ENCODE measurements around the gene ZNF280C.

Gene ZNF280C

GRCh38 chrX:130228871-130229270 lies 39.8 kb downstream of the ZNF280C start:
- H3K36me3 Mint-ChIP-seq (ENCODE audit: low read depth), result peaks cover 66% of the 10 kb centered on the region
- peaks cover 14% of the 10 kb centered on the region for H3K27me3 Mint-ChIP-seq
- H3K27ac Mint-ChIP-seq, result no peak overlapping the region
- no peaks in the 10 kb centered on the region for H3K4me1 Mint-ChIP-seq (ENCODE audit: low read depth)
- no peak overlapping the region for H3K4me3 Mint-ChIP-seq
- DNase-seq, result no peak
- no peaks in the 10 kb centered on the region for H3K9me3 Mint-ChIP-seq

- no peak overlapping the region for H3K4me3 Mint-ChIP-seq
- peaks cover 42% of the 10 kb centered on the region for H3K36me3 Mint-ChIP-seq (ENCODE audit: low read depth)
- H3K27me3 Mint-ChIP-seq, result peaks cover 8% of the 10 kb centered on the region
- no peak overlapping the region for H3K27ac Mint-ChIP-seq
- no peaks in the 10 kb centered on the region for H3K9me3 Mint-ChIP-seq
- no peak for DNase-seq
- no peaks in the 10 kb centered on the region for H3K4me1 Mint-ChIP-seq (ENCODE audit: low read depth)
Observed at GRCh38 chrX:130224810-130225209, 43.9 kb downstream of the ZNF280C start.

GRCh38 chrX:130216320-130216719 lies 52.4 kb downstream of the ZNF280C start:
- H3K27me3 Mint-ChIP-seq, result peaks cover 22% of the 10 kb centered on the region
- no peak for DNase-seq
- H3K9me3 Mint-ChIP-seq, result no peaks in the 10 kb centered on the region
- H3K4me3 Mint-ChIP-seq, result no peak overlapping the region
- peaks cover 20% of the 10 kb centered on the region for H3K4me1 Mint-ChIP-seq (ENCODE audit: low read depth)
- H3K36me3 Mint-ChIP-seq (ENCODE audit: low read depth), result peaks cover 36% of the 10 kb centered on the region
- H3K27ac Mint-ChIP-seq, result no peak overlapping the region

- H3K9me3 Mint-ChIP-seq, result no peaks in the 10 kb centered on the region
- no peak for DNase-seq
- H3K4me1 Mint-ChIP-seq (ENCODE audit: low read depth), result peaks cover 29% of the 10 kb centered on the region
- peaks cover 32% of the 10 kb centered on the region for H3K27me3 Mint-ChIP-seq
- H3K27ac Mint-ChIP-seq, result peak overlapping the region; percentile 67
- peaks cover 45% of the 10 kb centered on the region for H3K36me3 Mint-ChIP-seq (ENCODE audit: low read depth)
- H3K4me3 Mint-ChIP-seq, result no peak overlapping the region
Observed at GRCh38 chrX:130213376-130213775, 55.3 kb downstream of the ZNF280C start.

- Mint-ChIP-seq H3K4me1 (ENCODE audit: low read depth) (peaks cover 29% of the 10 kb centered on the region), H3K27ac (peak overlapping the region; percentile 93), H3K4me3 (peak overlapping the region; percentile 50), H3K9me3 (no peaks in the 10 kb centered on the region), H3K27me3 (peaks cover 35% of the 10 kb centered on the region), H3K36me3 (ENCODE audit: low read depth) (peaks cover 47% of the 10 kb centered on the region)
- DNase-seq, result no peak
Observed at GRCh38 chrX:130212371-130212770, 56.3 kb downstream of the ZNF280C start.

- peaks cover 39% of the 10 kb centered on the region for H3K27me3 Mint-ChIP-seq
- H3K36me3 Mint-ChIP-seq (ENCODE audit: low read depth), result peaks cover 44% of the 10 kb centered on the region
- no peaks in the 10 kb centered on the region for H3K9me3 Mint-ChIP-seq
- H3K4me1 Mint-ChIP-seq (ENCODE audit: low read depth), result peaks cover 29% of the 10 kb centered on the region
- DNase-seq, result no peak
- peak overlapping the region; percentile 93 for H3K27ac Mint-ChIP-seq
- peak overlapping the region; percentile 50 for H3K4me3 Mint-ChIP-seq
Observed at GRCh38 chrX:130211415-130212186, 57.1 kb downstream of the ZNF280C start.

GRCh38 chrX:130204647-130205046 lies 64.1 kb downstream of the ZNF280C start:
- Mint-ChIP-seq H3K9me3 (no peaks in the 10 kb centered on the region), H3K27ac (no peak overlapping the region), H3K36me3 (ENCODE audit: low read depth) (peaks cover 20% of the 10 kb centered on the region), H3K27me3 (peaks cover 14% of the 10 kb centered on the region), H3K4me3 (no peak overlapping the region), H3K4me1 (ENCODE audit: low read depth) (no peaks in the 10 kb centered on the region)
- DNase-seq, result no peak

- Mint-ChIP-seq H3K9me3 (no peaks in the 10 kb centered on the region), H3K27ac (no peak overlapping the region), H3K4me1 (ENCODE audit: low read depth) (peaks cover under 1% of the 10 kb centered on the region), H3K27me3 (peaks cover 25% of the 10 kb centered on the region), H3K4me3 (no peak overlapping the region), H3K36me3 (ENCODE audit: low read depth) (no peaks in the 10 kb centered on the region)
- DNase-seq, result no peak
Observed at GRCh38 chrX:130197464-130197863, 71.2 kb downstream of the ZNF280C start.

GRCh38 chrX:130196466-130196865 lies 72.2 kb downstream of the ZNF280C start:
- H3K4me3 Mint-ChIP-seq, result no peak overlapping the region
- peaks cover 4% of the 10 kb centered on the region for H3K4me1 Mint-ChIP-seq (ENCODE audit: low read depth)
- no peaks in the 10 kb centered on the region for H3K36me3 Mint-ChIP-seq (ENCODE audit: low read depth)
- DNase-seq, result no peak
- H3K9me3 Mint-ChIP-seq, result no peaks in the 10 kb centered on the region
- no peak overlapping the region for H3K27ac Mint-ChIP-seq
- H3K27me3 Mint-ChIP-seq, result peaks cover 27% of the 10 kb centered on the region

GRCh38 chrX:130190801-130191200 lies 77.9 kb downstream of the ZNF280C start:
- Mint-ChIP-seq H3K27me3 (peaks cover 17% of the 10 kb centered on the region), H3K36me3 (ENCODE audit: low read depth) (no peaks in the 10 kb centered on the region), H3K27ac (no peak overlapping the region), H3K4me3 (no peak overlapping the region), H3K9me3 (no peaks in the 10 kb centered on the region), H3K4me1 (ENCODE audit: low read depth) (peaks cover 8% of the 10 kb centered on the region)
- DNase-seq, result no peak

- no peak overlapping the region for H3K4me3 Mint-ChIP-seq
- no peak overlapping the region for H3K27ac Mint-ChIP-seq
- H3K27me3 Mint-ChIP-seq, result peaks cover 4% of the 10 kb centered on the region
- DNase-seq, result no peak
- H3K9me3 Mint-ChIP-seq, result no peaks in the 10 kb centered on the region
- peaks cover 6% of the 10 kb centered on the region for H3K36me3 Mint-ChIP-seq (ENCODE audit: low read depth)
- H3K4me1 Mint-ChIP-seq (ENCODE audit: low read depth), result peaks cover 22% of the 10 kb centered on the region
Observed at GRCh38 chrX:130186651-130187050, 82.0 kb downstream of the ZNF280C start.

- H3K36me3 Mint-ChIP-seq (ENCODE audit: low read depth), result peaks cover 6% of the 10 kb centered on the region
- no peaks in the 10 kb centered on the region for H3K9me3 Mint-ChIP-seq
- H3K4me1 Mint-ChIP-seq (ENCODE audit: low read depth), result peaks cover 23% of the 10 kb centered on the region
- H3K27ac Mint-ChIP-seq, result peak overlapping the region; percentile 4
- DNase-seq, result no peak
- no peak overlapping the region for H3K4me3 Mint-ChIP-seq
- H3K27me3 Mint-ChIP-seq, result peaks cover 7% of the 10 kb centered on the region
Observed at GRCh38 chrX:130184857-130185256, 83.8 kb downstream of the ZNF280C start.

GRCh38 chrX:130184168-130184567 lies 84.5 kb downstream of the ZNF280C start:
- H3K27ac Mint-ChIP-seq, result peak overlapping the region; percentile 82
- H3K9me3 Mint-ChIP-seq, result no peaks in the 10 kb centered on the region
- H3K36me3 Mint-ChIP-seq (ENCODE audit: low read depth), result peaks cover 7% of the 10 kb centered on the region
- H3K4me3 Mint-ChIP-seq, result no peak overlapping the region
- H3K27me3 Mint-ChIP-seq, result peaks cover 7% of the 10 kb centered on the region
- peaks cover 30% of the 10 kb centered on the region for H3K4me1 Mint-ChIP-seq (ENCODE audit: low read depth)
- no peak for DNase-seq

- peak overlapping the region; percentile 5 for H3K27ac Mint-ChIP-seq
- H3K4me3 Mint-ChIP-seq, result no peak overlapping the region
Observed at GRCh38 chrX:130179579-130180215, 89.0 kb downstream of the ZNF280C start.

GRCh38 chrX:130179170-130179569 lies 89.5 kb downstream of the ZNF280C start:
- Mint-ChIP-seq H3K36me3 (ENCODE audit: low read depth) (peaks cover 10% of the 10 kb centered on the region), H3K27me3 (peaks cover 3% of the 10 kb centered on the region), H3K9me3 (no peaks in the 10 kb centered on the region), H3K4me3 (no peak overlapping the region), H3K4me1 (ENCODE audit: low read depth) (peaks cover 54% of the 10 kb centered on the region), H3K27ac (no peak overlapping the region)
- DNase-seq, result no peak

More at GRCh38 chrX:130179579-130180215, 89.0 kb downstream of the ZNF280C start:
- Mint-ChIP-seq H3K4me1 (ENCODE audit: low read depth) (peaks cover 54% of the 10 kb centered on the region), H3K36me3 (ENCODE audit: low read depth) (peaks cover 14% of the 10 kb centered on the region), H3K9me3 (no peaks in the 10 kb centered on the region), H3K27me3 (peaks cover 3% of the 10 kb centered on the region)
- no peak for DNase-seq
